Dedifferentiated amniotic fluid mesenchymal stem cell (primary cell): Measurements from ENCODE around the gene NTRK3.

Source experiments
- DNase-seq: peaks from one replicate; pipeline ENCODE4 v3.0.0-alpha.2; 2016; ENCODE audit errors: extremely low spot score

The NTRK3 gene

GRCh38 chr15:88179562-88179961, 77.0 kb downstream of the NTRK3 start:
- DNase-seq, result no peak

GRCh38 chr15:88178631-88179030, 77.9 kb downstream of the NTRK3 start:
- no peak for DNase-seq

GRCh38 chr15:88177451-88177850, 79.1 kb downstream of the NTRK3 start:
- DNase-seq, result no peak

- DNase-seq, result no peak
Observed at GRCh38 chr15:88174571-88174970, 82.0 kb downstream of the NTRK3 start.

- no peak for DNase-seq
Observed at GRCh38 chr15:88166082-88166993, 90.2 kb downstream of the NTRK3 start.

GRCh38 chr15:88161636-88162035, 94.9 kb downstream of the NTRK3 start:
- no peak for DNase-seq

GRCh38 chr15:88155310-88155709, 101.2 kb downstream of the NTRK3 start:
- DNase-seq, result no peak

- no peak for DNase-seq
Observed at GRCh38 chr15:88152672-88153071, 103.9 kb downstream of the NTRK3 start.

- DNase-seq, result no peak
Observed at GRCh38 chr15:88147760-88148159, 108.8 kb downstream of the NTRK3 start.

- DNase-seq, result no peak
Observed at GRCh38 chr15:88144921-88145653, 111.5 kb downstream of the NTRK3 start.

- no peak for DNase-seq
Observed at GRCh38 chr15:88142121-88142520, 114.4 kb downstream of the NTRK3 start.

- no peak for DNase-seq
Observed at GRCh38 chr15:88141269-88141889, 115.2 kb downstream of the NTRK3 start.

- DNase-seq, result no peak
Observed at GRCh38 chr15:88140398-88140797, 116.1 kb downstream of the NTRK3 start.

GRCh38 chr15:88139936-88140335, 116.6 kb downstream of the NTRK3 start:
- DNase-seq, result no peak

- DNase-seq, result no peak
Observed at GRCh38 chr15:88133795-88134194, 122.7 kb downstream of the NTRK3 start.

GRCh38 chr15:88132499-88132898, 124.0 kb downstream of the NTRK3 start:
- no peak for DNase-seq

- DNase-seq, result no peak
Observed at GRCh38 chr15:88131937-88132336, 124.6 kb downstream of the NTRK3 start.

- no peak for DNase-seq
Observed at GRCh38 chr15:88127432-88127790, 129.1 kb downstream of the NTRK3 start.

GRCh38 chr15:88126695-88127431, 129.7 kb downstream of the NTRK3 start:
- no peak for DNase-seq

GRCh38 chr15:88125576-88125975, 131.0 kb downstream of the NTRK3 start:
- no peak for DNase-seq

- DNase-seq, result no peak
Observed at GRCh38 chr15:88124199-88124598, 132.3 kb downstream of the NTRK3 start.

GRCh38 chr15:88121968-88122530, 134.5 kb downstream of the NTRK3 start:
- DNase-seq, result no peak
